IPS DF 6.9 (cell line): Measurements from ENCODE around the gene DNLZ.

Source experiments
- DNase-seq: peaks from one replicate; pipeline ENCODE4 v3.0.0-alpha.2; 2013; ENCODE audit warnings: low read depth, low spot score
- H3K27ac ChIP-seq: one replicate; pipeline ENCODE4 v1.5.1; 2013; ENCODE audit warnings: low read length, control low read depth
- H3K27me3 ChIP-seq: 2 replicates; pipeline ENCODE4 v1.6.1; 2013; ENCODE audit warnings: mild to moderate bottlenecking, low read length; ENCODE audit not compliant: control insufficient read depth, insufficient read depth
- H3K36me3 ChIP-seq: 2 replicates; pipeline ENCODE4 v1.6.1; 2013; ENCODE audit warnings: low read length; ENCODE audit not compliant: control insufficient read depth, insufficient read depth
- H3K4me1 ChIP-seq: 2 replicates; pipeline ENCODE4 v1.6.1; 2013; ENCODE audit warnings: low read length; ENCODE audit not compliant: control insufficient read depth, insufficient read depth
- H3K4me3 ChIP-seq: 2 replicates; pipeline ENCODE4 v1.5.1; 2013; ENCODE audit warnings: mild to moderate bottlenecking, low read length
- H3K9me3 ChIP-seq: 2 replicates; pipeline ENCODE4 v1.6.1; 2013; ENCODE audit warnings: low read length, inconsistent platforms; ENCODE audit not compliant: control insufficient read depth, insufficient read depth
- WGBS: extraction: QIAGEN DNeasy Blood & Tissue Kit; methylation state at CpG from one replicate; pipeline ENCODE4 v1.1.7; 2013; ENCODE audit warnings: mixed read lengths, missing lambda C conversion rate; ENCODE audit not compliant: insufficient read length, insufficient coverage; 5-methylcytosine and 5-hydroxymethylcytosine counted together

The DNLZ gene

GRCh38 chr9:136331030-136331429 lies 32.5 kb downstream of the DNLZ start:
- Histone ChIP-seq H3K4me3 (no peak overlapping the region), H3K9me3 (no peaks in the 10 kb centered on the region), H3K36me3 (no peaks in the 10 kb centered on the region; the same call in 1 of the 2 replicates), H3K27me3 (no peaks in the 10 kb centered on the region), H3K27ac (no peak overlapping the region), H3K4me1 (peaks cover 9% of the 10 kb centered on the region)
- no peak for DNase-seq
- no CpG with 5 or more reads among the region's 15 CpGs for WGBS

- Histone ChIP-seq H3K4me1 (peaks cover 9% of the 10 kb centered on the region), H3K27ac (no peak overlapping the region), H3K27me3 (no peaks in the 10 kb centered on the region), H3K4me3 (no peak overlapping the region), H3K9me3 (no peaks in the 10 kb centered on the region), H3K36me3 (no peaks in the 10 kb centered on the region; the same call in 1 of the 2 replicates)
- DNase-seq, result no peak
- no CpG with 5 or more reads among the region's 14 CpGs for WGBS
Measured at GRCh38 chr9:136330406-136330990, 33.0 kb downstream of the DNLZ start.

GRCh38 chr9:136329636-136330405 lies 33.7 kb downstream of the DNLZ start:
- Histone ChIP-seq H3K27ac (no peak overlapping the region), H3K36me3 (no peaks in the 10 kb centered on the region; the same call in 1 of the 2 replicates), H3K4me3 (no peak overlapping the region), H3K4me1 (peaks cover 9% of the 10 kb centered on the region), H3K27me3 (no peaks in the 10 kb centered on the region), H3K9me3 (no peaks in the 10 kb centered on the region)
- no CpG with 5 or more reads among the region's 23 CpGs for WGBS
- DNase-seq, result no peak

- no peaks in the 10 kb centered on the region for H3K27me3 ChIP-seq
- WGBS, result no CpG with 5 or more reads among the region's 19 CpGs
- peaks cover 9% of the 10 kb centered on the region for H3K4me1 ChIP-seq
- DNase-seq, result no peak
- no peak overlapping the region for H3K4me3 ChIP-seq
- no peak overlapping the region for H3K27ac ChIP-seq
- H3K36me3 ChIP-seq, result no peaks in the 10 kb centered on the region; the same call in 1 of the 2 replicates
- H3K9me3 ChIP-seq, result no peaks in the 10 kb centered on the region
Measured at GRCh38 chr9:136329211-136329627, 34.3 kb downstream of the DNLZ start.

GRCh38 chr9:136328622-136329041 lies 34.9 kb downstream of the DNLZ start:
- Histone ChIP-seq H3K36me3 (no peaks in the 10 kb centered on the region), H3K4me3 (no peak overlapping the region), H3K27ac (no peak overlapping the region), H3K27me3 (no peaks in the 10 kb centered on the region), H3K9me3 (no peaks in the 10 kb centered on the region), H3K4me1 (peaks cover 9% of the 10 kb centered on the region)
- DNase-seq, result no peak
- no CpG with 5 or more reads among the region's 15 CpGs for WGBS

- no peak for DNase-seq
- peaks cover 9% of the 10 kb centered on the region for H3K4me1 ChIP-seq
- no peaks in the 10 kb centered on the region for H3K9me3 ChIP-seq
- H3K4me3 ChIP-seq, result peak overlapping the region; percentile 24; the same call in 1 of the 2 replicates
- WGBS, result no CpG with 5 or more reads among the region's 13 CpGs
- no peaks in the 10 kb centered on the region for H3K27me3 ChIP-seq
- no peaks in the 10 kb centered on the region for H3K36me3 ChIP-seq
- no peak overlapping the region for H3K27ac ChIP-seq
Measured at GRCh38 chr9:136328011-136328621, 35.4 kb downstream of the DNLZ start.

GRCh38 chr9:136327304-136327974 lies 36.1 kb downstream of the DNLZ start, which contains the start of gene GPSM1:
Gene GPSM1 (plus strand): TSS chr9:136327539. CDS start chr9:136327696, 157 bp downstream.
- no CpG with 5 or more reads among the region's 88 CpGs for WGBS
- H3K27ac ChIP-seq, result no peak within 1 kb of the TSS
- DNase-seq, result no peak
- H3K4me3 ChIP-seq, result peak within 1 kb of the TSS; percentile 79
- H3K27me3 ChIP-seq, result no peaks in the 10 kb centered on the region
- no peaks in the 10 kb centered on the region for H3K36me3 ChIP-seq
- no peaks in the 10 kb centered on the region for H3K9me3 ChIP-seq
- peaks cover 9% of the 10 kb centered on the region for H3K4me1 ChIP-seq

- Histone ChIP-seq H3K4me3 (no peak overlapping the region), H3K27ac (no peak overlapping the region), H3K4me1 (peaks cover 9% of the 10 kb centered on the region)
Measured at GRCh38 chr9:136326761-136327303, 36.7 kb downstream of the DNLZ start.

GRCh38 chr9:136326061-136326760 lies 37.3 kb downstream of the DNLZ start:
- Histone ChIP-seq H3K4me1 (peaks cover 9% of the 10 kb centered on the region), H3K36me3 (no peaks in the 10 kb centered on the region), H3K27ac (no peak overlapping the region), H3K27me3 (no peaks in the 10 kb centered on the region), H3K9me3 (no peaks in the 10 kb centered on the region), H3K4me3 (no peak overlapping the region)
- no CpG with 5 or more reads among the region's 28 CpGs for WGBS
- DNase-seq, result no peak

More at GRCh38 chr9:136326761-136327303, 36.7 kb downstream of the DNLZ start:
- H3K27me3 ChIP-seq, result no peaks in the 10 kb centered on the region
- no CpG with 5 or more reads among the region's 17 CpGs for WGBS
- no peaks in the 10 kb centered on the region for H3K36me3 ChIP-seq
- no peak for DNase-seq
- H3K9me3 ChIP-seq, result no peaks in the 10 kb centered on the region
